GM12801 (cell line): ENCODE data around the gene GFOD2.

Experiments used
- TF ChIP-seq, protein P1 (sequence below): IDR thresholded peaks from one replicate; pipeline ENCODE4 v1.5.1; 2011; ENCODE audit warnings: control low read depth; ENCODE audit not compliant: insufficient read length; ENCODE audit errors: extremely low read depth

Gene GFOD2, protein sequence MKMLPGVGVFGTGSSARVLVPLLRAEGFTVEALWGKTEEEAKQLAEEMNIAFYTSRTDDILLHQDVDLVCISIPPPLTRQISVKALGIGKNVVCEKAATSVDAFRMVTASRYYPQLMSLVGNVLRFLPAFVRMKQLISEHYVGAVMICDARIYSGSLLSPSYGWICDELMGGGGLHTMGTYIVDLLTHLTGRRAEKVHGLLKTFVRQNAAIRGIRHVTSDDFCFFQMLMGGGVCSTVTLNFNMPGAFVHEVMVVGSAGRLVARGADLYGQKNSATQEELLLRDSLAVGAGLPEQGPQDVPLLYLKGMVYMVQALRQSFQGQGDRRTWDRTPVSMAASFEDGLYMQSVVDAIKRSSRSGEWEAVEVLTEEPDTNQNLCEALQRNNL

DNA sequence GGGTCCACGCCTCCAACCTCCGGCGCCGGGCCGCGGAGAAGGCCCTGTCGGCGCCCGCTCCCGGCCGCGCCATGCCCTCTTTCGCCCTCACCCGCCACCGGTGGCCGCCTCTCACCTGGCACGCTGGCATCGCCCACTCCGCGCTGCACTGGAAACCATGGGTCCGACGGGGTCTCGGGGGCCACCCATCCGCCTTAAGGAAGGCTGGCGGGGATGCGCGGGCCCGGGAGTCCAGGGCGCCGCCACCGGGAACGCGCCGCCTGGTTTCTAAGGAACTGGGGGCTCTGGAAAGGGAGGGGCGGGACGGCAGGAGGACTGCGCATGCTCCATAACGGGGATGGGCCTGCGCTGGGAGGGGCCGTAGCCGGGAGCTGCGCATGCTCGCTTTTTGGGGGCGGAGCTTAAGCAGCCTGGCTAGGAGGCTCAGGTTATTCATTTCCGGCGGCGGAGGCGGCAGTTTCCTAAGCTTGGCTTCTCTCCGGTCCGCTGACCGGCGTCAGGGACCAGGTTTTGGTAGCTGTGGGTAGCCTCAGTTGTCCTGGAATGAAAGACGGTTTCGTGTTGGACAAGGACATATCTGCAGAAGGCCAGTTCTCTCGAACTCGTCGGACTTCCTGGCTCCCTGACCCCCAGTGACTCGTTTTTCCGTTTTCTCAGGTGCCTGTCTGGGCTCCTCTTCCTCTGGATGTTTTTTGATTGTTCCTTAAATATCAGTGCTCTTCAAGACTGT is at the start of gene GFOD2:
GFOD2 (minus strand) TSS at position 269 of the 730 bp plus-strand sequence. CDS start 33,601 bp downstream, outside the sequence.
- TF ChIP-seq, protein P1, sequence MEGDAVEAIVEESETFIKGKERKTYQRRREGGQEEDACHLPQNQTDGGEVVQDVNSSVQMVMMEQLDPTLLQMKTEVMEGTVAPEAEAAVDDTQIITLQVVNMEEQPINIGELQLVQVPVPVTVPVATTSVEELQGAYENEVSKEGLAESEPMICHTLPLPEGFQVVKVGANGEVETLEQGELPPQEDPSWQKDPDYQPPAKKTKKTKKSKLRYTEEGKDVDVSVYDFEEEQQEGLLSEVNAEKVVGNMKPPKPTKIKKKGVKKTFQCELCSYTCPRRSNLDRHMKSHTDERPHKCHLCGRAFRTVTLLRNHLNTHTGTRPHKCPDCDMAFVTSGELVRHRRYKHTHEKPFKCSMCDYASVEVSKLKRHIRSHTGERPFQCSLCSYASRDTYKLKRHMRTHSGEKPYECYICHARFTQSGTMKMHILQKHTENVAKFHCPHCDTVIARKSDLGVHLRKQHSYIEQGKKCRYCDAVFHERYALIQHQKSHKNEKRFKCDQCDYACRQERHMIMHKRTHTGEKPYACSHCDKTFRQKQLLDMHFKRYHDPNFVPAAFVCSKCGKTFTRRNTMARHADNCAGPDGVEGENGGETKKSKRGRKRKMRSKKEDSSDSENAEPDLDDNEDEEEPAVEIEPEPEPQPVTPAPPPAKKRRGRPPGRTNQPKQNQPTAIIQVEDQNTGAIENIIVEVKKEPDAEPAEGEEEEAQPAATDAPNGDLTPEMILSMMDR, result no peak

DNA sequence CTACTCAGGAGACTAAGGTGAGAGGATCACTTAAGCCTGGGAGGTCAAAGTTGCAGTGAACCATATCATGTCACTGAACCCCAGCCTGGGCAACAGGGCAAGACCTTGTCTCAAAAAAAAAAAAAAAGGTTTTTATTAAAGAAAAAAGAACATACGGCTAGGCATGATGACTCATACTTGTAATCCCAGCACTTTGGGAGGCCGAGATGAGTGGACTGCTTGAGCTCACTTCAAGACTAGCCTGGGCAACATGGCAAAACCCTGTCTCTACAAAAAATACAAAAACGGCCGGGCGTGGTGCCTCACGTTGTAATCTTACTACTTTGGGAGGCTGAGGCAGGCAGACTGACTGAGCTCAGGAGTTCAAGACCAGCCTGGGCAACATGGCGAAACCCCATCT is 48.8 kb upstream of the GFOD2 start:
- TF ChIP-seq, protein P1, result no peak

DNA sequence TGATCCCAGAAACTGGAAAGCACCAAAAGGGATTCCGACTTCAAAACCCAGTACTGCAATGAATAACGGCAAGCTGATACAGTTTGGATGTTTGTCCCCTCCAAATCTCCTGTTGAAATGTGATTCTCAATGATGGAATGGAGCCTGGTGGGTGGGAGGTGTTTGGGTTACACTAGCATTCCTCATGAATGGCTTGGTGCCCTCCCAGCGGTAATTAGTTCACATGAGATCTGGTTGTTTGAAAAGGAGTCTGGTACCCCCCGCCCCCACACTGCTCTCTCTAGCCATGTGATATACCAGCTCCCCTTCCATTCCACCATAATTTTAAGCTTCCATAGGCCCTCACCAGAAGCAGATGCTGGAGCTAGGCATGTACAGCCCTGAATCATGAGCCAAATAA is 47.2 kb upstream of the GFOD2 start:
- TF ChIP-seq, protein P1, result no peak

DNA sequence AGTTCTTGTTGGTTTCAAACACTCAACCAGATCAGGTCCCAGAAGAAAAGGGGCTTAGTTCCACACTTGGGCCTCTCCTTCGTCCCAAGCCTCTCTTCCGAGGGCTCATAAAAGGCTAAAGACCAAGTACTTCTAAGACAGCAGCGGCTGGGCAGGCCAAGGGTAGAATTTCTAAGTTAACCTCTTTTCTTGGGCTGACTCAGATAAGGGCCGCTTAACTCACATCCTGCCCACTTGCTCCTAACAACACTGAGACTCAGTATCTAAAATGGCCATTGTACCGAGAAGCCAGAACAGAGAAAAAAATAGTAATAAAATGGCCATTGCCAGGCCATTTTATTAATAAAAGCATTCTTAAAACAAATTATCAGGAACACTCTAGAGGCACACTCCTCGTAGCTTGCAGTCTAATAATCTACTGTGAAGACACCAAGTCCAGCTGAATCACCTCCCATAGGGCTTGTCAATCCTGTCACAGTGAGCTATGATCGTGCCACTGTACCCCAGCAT is 45.1 kb upstream of the GFOD2 start:
- TF ChIP-seq, protein P1, result no peak

DNA sequence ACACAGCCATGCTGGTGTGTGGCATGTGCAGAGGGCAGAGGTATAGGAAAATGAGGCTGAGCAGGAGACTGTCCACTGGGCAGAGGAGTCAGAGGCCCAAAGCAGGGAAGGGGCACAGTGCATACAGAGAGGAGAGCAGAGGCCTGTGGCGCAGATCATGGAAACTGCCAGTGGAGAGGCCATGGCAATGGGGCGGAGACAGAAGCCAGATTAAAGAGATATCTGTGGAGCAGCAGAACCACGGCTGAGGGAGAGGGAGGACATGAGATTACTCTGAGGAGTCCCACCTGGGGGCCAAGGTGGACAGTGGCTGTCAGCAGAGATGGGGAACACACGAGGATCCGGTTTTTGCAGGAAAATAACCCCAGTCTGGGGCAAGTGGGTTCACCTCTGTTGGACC is 44.0 kb upstream of the GFOD2 start:
- TF ChIP-seq, protein P1, result no peak

DNA sequence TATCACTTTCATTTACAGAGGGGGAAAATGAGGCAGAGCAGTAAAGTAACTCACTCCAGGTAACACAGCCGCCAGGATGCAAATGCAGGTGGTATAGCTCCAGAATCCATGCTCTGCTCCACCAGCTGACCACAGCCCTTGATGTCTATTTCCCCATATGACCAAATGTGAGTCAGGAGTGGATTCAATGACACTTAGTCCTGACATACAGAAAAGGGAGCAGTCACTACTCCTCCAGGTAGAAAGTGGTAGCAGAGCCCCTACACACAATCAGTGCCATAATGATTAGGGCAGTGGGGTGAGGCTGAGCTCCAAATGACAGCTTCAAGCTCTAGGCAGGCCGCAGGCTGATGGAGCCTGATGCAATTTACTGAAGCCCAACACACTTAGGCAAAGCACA is 43.3 kb upstream of the GFOD2 start:
- TF ChIP-seq, protein P1, result no peak

DNA sequence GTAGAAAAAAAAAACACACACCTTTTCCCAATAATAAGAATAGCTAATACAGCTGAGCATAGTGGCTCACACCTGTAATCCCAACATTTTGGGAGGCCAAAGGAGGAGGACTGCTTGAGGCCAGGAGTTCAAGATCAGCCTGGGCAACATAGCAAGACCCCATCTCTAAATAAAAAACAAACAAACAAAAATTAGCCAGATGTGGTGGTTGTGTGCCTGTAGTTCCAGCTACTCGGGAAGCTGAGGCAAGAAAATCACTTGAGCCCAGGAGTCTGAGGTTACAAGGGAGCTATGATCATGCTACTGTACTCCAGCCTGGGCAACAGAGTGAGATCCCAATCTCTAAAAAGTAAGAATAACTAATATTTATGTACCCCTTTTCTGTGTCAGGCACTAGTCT is 42.8 kb upstream of the GFOD2 start:
- TF ChIP-seq, protein P1, result no peak
